ENCODE results near the gene PDE8B. TPM values are rescaled to one million over a fixed set of nuclear protein-coding genes. Genes with fewer than 3 reads are reported as not detected.

Gene PDE8B
- total RNA-seq, 1 experiment from 2014 or later = 0.17 TPM

DNA sequence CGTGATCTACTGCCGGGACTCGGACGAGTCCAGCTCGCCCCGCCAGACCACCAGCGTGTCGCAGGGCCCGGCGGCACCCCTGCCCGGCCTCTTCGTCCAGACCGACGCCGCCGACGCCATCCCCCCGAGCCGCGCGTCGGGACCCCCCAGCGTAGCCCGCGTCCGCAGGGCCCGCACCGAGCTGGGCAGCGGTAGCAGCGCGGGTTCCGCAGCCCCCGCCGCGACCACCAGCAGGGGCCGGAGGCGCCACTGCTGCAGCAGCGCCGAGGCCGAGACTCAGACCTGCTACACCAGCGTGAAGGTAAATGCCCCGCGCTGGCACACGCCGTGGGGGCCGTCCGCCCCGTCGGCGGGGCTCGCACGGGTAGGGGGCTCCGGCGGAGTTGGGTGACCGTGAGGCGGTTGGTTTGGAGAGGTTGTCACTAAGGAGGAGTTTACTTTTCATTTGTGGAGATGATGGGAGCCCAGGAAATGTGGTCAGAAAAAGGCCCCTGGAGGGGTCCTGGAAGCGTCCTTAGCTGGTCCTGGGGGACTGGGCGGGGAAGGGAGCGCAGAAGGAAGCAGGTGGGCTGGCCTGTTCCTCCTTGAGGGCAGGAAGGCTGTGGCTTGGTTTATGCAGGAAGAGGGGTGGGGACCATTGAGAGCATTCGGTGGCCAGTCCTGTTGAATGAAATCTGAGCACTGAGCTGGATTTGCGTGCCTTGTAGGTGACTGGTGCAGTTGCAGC is 647 bp downstream of the PDE8B start (continued):
- TF ChIP-seq EZH2 (IDR thresholded peaks at IDR 0.05) (no peak), RAD21 (IDR thresholded peaks at IDR 0.05; ENCODE audit: low read depth) (no peak), ZFX (IDR thresholded peaks at IDR 0.05) (no peak), FOSL1 (IDR thresholded peaks at IDR 0.05; ENCODE audit: low read depth) (no peak), ZNF274 (IDR thresholded peaks at IDR 0.05; ENCODE audit: low read depth, low read length) (no peak), TCF7L2 (IDR thresholded peaks at IDR 0.05; ENCODE audit: borderline replicate concordance, extremely low read depth, insufficient read depth, insufficient read length) (no peak), JUND (IDR thresholded peaks at IDR 0.05) (no peak), SP1 (IDR thresholded peaks at IDR 0.05; ENCODE audit: low read depth) (no peak), SRF (IDR thresholded peaks at IDR 0.05; ENCODE audit: low read depth) (no peak), SIN3A (IDR thresholded peaks at IDR 0.05; ENCODE audit: low read depth) (no peak), EZH2phosphoT487 (IDR thresholded peaks at IDR 0.05; ENCODE audit: borderline replicate concordance) (no peak), ELF1 (IDR thresholded peaks at IDR 0.05; ENCODE audit: borderline replicate concordance, low read depth) (no peak)
- TF ChIP-seq, protein P1, sequence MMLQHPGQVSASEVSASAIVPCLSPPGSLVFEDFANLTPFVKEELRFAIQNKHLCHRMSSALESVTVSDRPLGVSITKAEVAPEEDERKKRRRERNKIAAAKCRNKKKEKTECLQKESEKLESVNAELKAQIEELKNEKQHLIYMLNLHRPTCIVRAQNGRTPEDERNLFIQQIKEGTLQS (IDR thresholded peaks at IDR 0.05) = no peak
- TF ChIP-seq, protein P2, sequence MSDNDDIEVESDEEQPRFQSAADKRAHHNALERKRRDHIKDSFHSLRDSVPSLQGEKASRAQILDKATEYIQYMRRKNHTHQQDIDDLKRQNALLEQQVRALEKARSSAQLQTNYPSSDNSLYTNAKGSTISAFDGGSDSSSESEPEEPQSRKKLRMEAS (IDR thresholded peaks at IDR 0.05) = no peak

DNA sequence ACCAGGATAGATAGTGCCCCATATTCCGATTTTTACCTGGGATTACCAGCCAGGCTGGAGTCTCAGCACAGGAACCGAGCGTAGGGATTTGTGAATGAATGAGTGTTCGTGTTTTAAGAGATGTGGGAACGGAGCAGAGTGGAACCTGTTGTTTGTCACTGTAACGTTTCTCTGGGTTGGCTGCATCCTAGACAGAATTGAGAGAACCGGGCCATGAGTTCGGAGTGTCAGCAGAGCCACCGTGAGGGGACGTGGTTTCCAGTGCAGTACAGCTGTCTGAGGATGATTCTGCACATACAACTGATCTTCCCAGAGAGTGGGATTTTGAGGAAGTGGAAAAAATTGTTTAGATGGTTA is 1.2 kb downstream of the PDE8B start:
- POLR2A ChIA-PET = no interaction called here
- no peak overlapping the region for H3K4me2 ChIP-seq (ENCODE audit: low read length)
- TF ChIP-seq SIN3A (IDR thresholded peaks at IDR 0.05; ENCODE audit: low read depth) = no peak
- TF ChIP-seq, protein P3, sequence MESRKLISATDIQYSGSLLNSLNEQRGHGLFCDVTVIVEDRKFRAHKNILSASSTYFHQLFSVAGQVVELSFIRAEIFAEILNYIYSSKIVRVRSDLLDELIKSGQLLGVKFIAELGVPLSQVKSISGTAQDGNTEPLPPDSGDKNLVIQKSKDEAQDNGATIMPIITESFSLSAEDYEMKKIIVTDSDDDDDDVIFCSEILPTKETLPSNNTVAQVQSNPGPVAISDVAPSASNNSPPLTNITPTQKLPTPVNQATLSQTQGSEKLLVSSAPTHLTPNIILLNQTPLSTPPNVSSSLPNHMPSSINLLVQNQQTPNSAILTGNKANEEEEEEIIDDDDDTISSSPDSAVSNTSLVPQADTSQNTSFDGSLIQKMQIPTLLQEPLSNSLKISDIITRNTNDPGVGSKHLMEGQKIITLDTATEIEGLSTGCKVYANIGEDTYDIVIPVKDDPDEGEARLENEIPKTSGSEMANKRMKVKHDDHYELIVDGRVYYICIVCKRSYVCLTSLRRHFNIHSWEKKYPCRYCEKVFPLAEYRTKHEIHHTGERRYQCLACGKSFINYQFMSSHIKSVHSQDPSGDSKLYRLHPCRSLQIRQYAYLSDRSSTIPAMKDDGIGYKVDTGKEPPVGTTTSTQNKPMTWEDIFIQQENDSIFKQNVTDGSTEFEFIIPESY (IDR thresholded peaks at IDR 0.05; ENCODE audit: extremely low read depth, insufficient replicate concordance, low read length) = no peak
- no peak for TF ChIP-seq TCF7L2 (IDR thresholded peaks at IDR 0.05; ENCODE audit: borderline replicate concordance, extremely low read depth, insufficient read depth, insufficient read length)
- no peak for TF ChIP-seq EGR1 (IDR thresholded peaks at IDR 0.05; ENCODE audit: low read depth)
- no peak for TF ChIP-seq ZFX (IDR thresholded peaks at IDR 0.05)
- no peak for TF ChIP-seq YY1 (IDR thresholded peaks at IDR 0.05; ENCODE audit: extremely low read depth, insufficient replicate concordance, low read depth, low read length)
- no peak for TF ChIP-seq EZH2phosphoT487 (IDR thresholded peaks at IDR 0.05; ENCODE audit: borderline replicate concordance)
- TF ChIP-seq FOSL1 (IDR thresholded peaks at IDR 0.05; ENCODE audit: low read depth) = no peak
- no peak for TF ChIP-seq POLR2A (IDR thresholded peaks at IDR 0.05; ENCODE audit: borderline replicate concordance, extremely low read depth, insufficient read depth, insufficient read length)
- TF ChIP-seq, protein P2 (IDR thresholded peaks at IDR 0.05) = no peak
- no peak for TF ChIP-seq EZH2 (IDR thresholded peaks at IDR 0.05)
- no peak for TF ChIP-seq CBX3 (IDR thresholded peaks at IDR 0.05; ENCODE audit: low read depth)
- no peak for TF ChIP-seq SRF (IDR thresholded peaks at IDR 0.05; ENCODE audit: low read depth)
- no peak for TF ChIP-seq SP1 (IDR thresholded peaks at IDR 0.05; ENCODE audit: low read depth)
- TF ChIP-seq POLR2AphosphoS5 (IDR thresholded peaks at IDR 0.05; ENCODE audit: low read depth, low read length) = no peak
- TF ChIP-seq, protein P1 (IDR thresholded peaks at IDR 0.05) = no peak
- no peak for TF ChIP-seq ELF1 (IDR thresholded peaks at IDR 0.05; ENCODE audit: borderline replicate concordance, low read depth)

More for the DNA sequence above, 1.2 kb downstream of the PDE8B start:
- DNase-seq (ENCODE audit: low read depth, low spot score) = no peak
- CTCF ChIA-PET = no interaction called here
- Histone ChIP-seq H3K9ac (ENCODE audit: low read length) (no peak overlapping the region), H3K9me2 (ENCODE audit: insufficient read depth) (no peaks in the 10 kb centered on the region), H3K79me2 (ENCODE audit: insufficient read depth, low read length) (no peaks in the 10 kb centered on the region), H3K4me3 (replicated peaks in 1 of 2; ENCODE audit: low read depth in 1 of 2, low read length in 2 of 2) (no peak overlapping the region), H3K4me1 (ENCODE audit: control insufficient read depth in 1 of 2, insufficient read depth in 2 of 2, low read length in 2 of 2) (no peaks in the 10 kb centered on the region), H3K36me3 (ENCODE audit: control insufficient read depth in 1 of 2, insufficient read depth in 2 of 2, low read length in 2 of 2) (no peaks in the 10 kb centered on the region), H3K9me3 (ENCODE audit: control insufficient read depth in 1 of 2, insufficient read depth in 1 of 2, low read depth in 1 of 2, low read length in 2 of 2) (no peaks in the 10 kb centered on the region), H2AFZ (ENCODE audit: low read depth, low read length, poor library complexity, severe bottlenecking) (no peak overlapping the region), H3K27me3 (ENCODE audit: insufficient read depth, low read length) (no peaks in the 10 kb centered on the region), H4K20me1 (ENCODE audit: insufficient read depth) (no peaks in the 10 kb centered on the region), H3K27ac (ENCODE audit: low read depth, low read length) (no peak overlapping the region)
- intact Hi-C loops (cut with micrococcal nuclease) = no loop called here
- RAD21 ChIA-PET (ENCODE audit: low non-redundant PET in 1 of 2, low total read pairs in 2 of 2, uncharacterized antibody in 2 of 2, unreplicated experiment in 2 of 2) = no interaction called here
- BruUV-seq (replicated peaks) = no TSS peak
- no peak for ATAC-seq

Data from HCT116 (cell line).